GM23338 (cell line): ENCODE results near the gene MKRN2. TPM values are rescaled to one million over a fixed set of nuclear protein-coding genes. Genes with fewer than 3 reads are reported as not detected.

Source experiments
- ATAC-seq: fragments of 200-7000 bp; cut with Tn5 transposase; 3 replicates; pipeline ENCODE4 v1.9.1; 2020
- DNase-seq: peaks from one replicate; pipeline ENCODE4 v3.0.0-alpha.2; 2015; ENCODE audit warnings: low spot score
- H2AFZ ChIP-seq: fragments of 200-600 bp; sonication (generic); 2 replicates; pipeline ENCODE4 v1.8.0; 2016; ENCODE audit warnings: antibody characterized with exemption, mild to moderate bottlenecking, moderate library complexity
- H3F3A ChIP-seq: fragments of 200-600 bp; sonication (generic); replicated peaks from 2 replicates; pipeline ENCODE4 v1.8.0; 2017; ENCODE audit warnings: antibody characterized with exemption, mixed run types, low read depth
- H3K27ac ChIP-seq: fragments of 200-600 bp; sonication (generic); 2 replicates; pipeline ENCODE4 v1.6.1; 2016; ENCODE audit warnings: low read depth
- H3K27me3 ChIP-seq: fragments of 200-600 bp; sonication (generic); 2 replicates; pipeline ENCODE4 v1.8.0; 2016; ENCODE audit warnings: mild to moderate bottlenecking, mixed run types, moderate library complexity; ENCODE audit not compliant: insufficient read depth
- H3K36me3 ChIP-seq: fragments of 200-600 bp; sonication (generic); 2 replicates; pipeline ENCODE4 v1.8.0; 2016; ENCODE audit warnings: mild to moderate bottlenecking; ENCODE audit not compliant: insufficient read depth
- H3K4me1 ChIP-seq: fragments of 200-600 bp; sonication (generic); 2 replicates; pipeline ENCODE4 v1.8.0; 2016; ENCODE audit warnings: mild to moderate bottlenecking, moderate library complexity; ENCODE audit not compliant: insufficient read depth
- H3K4me2 ChIP-seq: fragments of 200-600 bp; sonication (generic); 2 replicates; pipeline ENCODE4 v1.7.1; 2017; ENCODE audit warnings: mixed run types
- H3K4me3 ChIP-seq: fragments of 200-600 bp; sonication (generic); 2 replicates; pipeline ENCODE4 v1.6.1; 2016; ENCODE audit warnings: mixed run types
- H3K79me2 ChIP-seq: fragments of 200-600 bp; sonication (generic); replicated peaks from 2 replicates; pipeline ENCODE4 v1.8.0; 2017; ENCODE audit warnings: mild to moderate bottlenecking; ENCODE audit not compliant: insufficient read depth
- H3K9me2 ChIP-seq: fragments of 200-600 bp; sonication (generic); 2 replicates; pipeline ENCODE4 v1.8.0; 2017; ENCODE audit not compliant: insufficient read depth
- H4K20me1 ChIP-seq: fragments of 200-600 bp; sonication (generic); replicated peaks from 2 replicates; pipeline ENCODE4 v1.8.0; 2017; ENCODE audit warnings: mild to moderate bottlenecking; ENCODE audit not compliant: insufficient read depth
- H3K27ac Mint-ChIP-seq: 2 replicates; pipeline ENCODE4 v1.8.0; 2020; ENCODE audit warnings: inconsistent platforms, mild to moderate bottlenecking, moderate library complexity, mixed read lengths
- H3K27me3 Mint-ChIP-seq: 3 replicates; pipeline ENCODE4 v1.8.0; 2022; ENCODE audit warnings: low read depth, mild to moderate bottlenecking, moderate library complexity, mixed read lengths, inconsistent platforms; ENCODE audit not compliant: insufficient read depth, poor library complexity
- H3K36me3 Mint-ChIP-seq: 3 replicates; pipeline ENCODE4 v1.8.0; 2021; ENCODE audit warnings: low read depth, mild to moderate bottlenecking, inconsistent platforms, moderate library complexity, mixed read lengths
- H3K4me1 Mint-ChIP-seq: 3 replicates; pipeline ENCODE4 v1.8.0; 2020; ENCODE audit warnings: mild to moderate bottlenecking, inconsistent platforms, mixed read lengths
- H3K4me3 Mint-ChIP-seq: 3 replicates; pipeline ENCODE4 v1.8.0; 2021; ENCODE audit warnings: moderate library complexity, mild to moderate bottlenecking, inconsistent platforms, mixed read lengths
- H3K9me3 Mint-ChIP-seq: 3 replicates; pipeline ENCODE4 v1.8.0; 2020; ENCODE audit warnings: moderate library complexity, mild to moderate bottlenecking, inconsistent platforms, mixed read lengths
- CREB1 ChIP-seq: fragments of 250-450 bp; sonication (Bioruptor Pico); IDR thresholded peaks from 2 replicates; pipeline ENCODE4 v1.5.0; 2020; ENCODE audit warnings: low read depth, mild to moderate bottlenecking, moderate library complexity
- CTCF ChIP-seq, 2 experiments: fragments of 200-600 bp in 1 of 2; sonication (generic) in 1 of 2; conservative IDR thresholded peaks; 2 replicates each; pipeline versions ENCODE4 v1.5.1 to v1.6.1; 2016 to 2017; ENCODE audit warnings: antibody characterized with exemption in 2 of 2, low read depth in 2 of 2, mild to moderate bottlenecking in 2 of 2, moderate library complexity in 1 of 2
- ETS1 ChIP-seq: IDR thresholded peaks from 2 replicates; pipeline ENCODE4 v1.6.1; 2016; ENCODE audit warnings: antibody characterized with exemption
- EZH2 ChIP-seq: fragments of 200-600 bp; sonication (generic); IDR thresholded peaks from one replicate; pipeline ENCODE4 v1.8.0; 2017; ENCODE audit warnings: antibody characterized with exemption, mild to moderate bottlenecking, low read depth; ENCODE audit not compliant: unreplicated experiment
- EZH2phosphoT487 ChIP-seq: fragments of 200-600 bp; sonication (generic); IDR thresholded peaks from one replicate; pipeline ENCODE4 v1.8.1; 2018; ENCODE audit warnings: antibody characterized with exemption; ENCODE audit not compliant: unreplicated experiment
- JUNB ChIP-seq: IDR thresholded peaks from one replicate; pipeline ENCODE4 v1.6.1; 2016; ENCODE audit warnings: antibody characterized with exemption; ENCODE audit not compliant: unreplicated experiment
- NANOG ChIP-seq: IDR thresholded peaks from 2 replicates; pipeline ENCODE4 v1.6.1; 2016; ENCODE audit warnings: antibody characterized with exemption, borderline replicate concordance
- POLR2AphosphoS5 ChIP-seq: IDR thresholded peaks from 2 replicates; pipeline ENCODE4 v1.6.1; 2016; ENCODE audit warnings: antibody characterized with exemption, low read depth
- STAT1 ChIP-seq: IDR thresholded peaks from one replicate; pipeline ENCODE4 v1.6.1; 2016; ENCODE audit warnings: antibody characterized with exemption; ENCODE audit not compliant: unreplicated experiment
- ZNF114 ChIP-seq: fragments of 250-450 bp; sonication (Bioruptor Pico); IDR thresholded peaks from 2 replicates; pipeline ENCODE4 v1.5.0; 2020; ENCODE audit warnings: mild to moderate bottlenecking, moderate library complexity
- ZNF331 ChIP-seq: fragments of 250-450 bp; sonication (Bioruptor Pico); IDR thresholded peaks from 2 replicates; pipeline ENCODE4 v1.5.0; 2020; ENCODE audit warnings: low read depth, mild to moderate bottlenecking, moderate library complexity
- ZNF462 ChIP-seq: fragments of 250-450 bp; sonication (Bioruptor Pico); IDR thresholded peaks from 2 replicates; pipeline ENCODE4 v1.5.0; 2020; ENCODE audit warnings: mild to moderate bottlenecking, moderate library complexity
- polyA plus RNA-seq: library from polyadenylated mRNA; unstranded; fragments of >200 nt; fragmentation: Nextera tagmentation; extraction: Ambion mirVana; gene quantifications from 2 replicates; pipeline ENCODE4 v1.2.1, GENCODE V29; 2016
- total RNA-seq: library from RNA; depleted of rRNA; stranded (reverse); fragments of >200 nt; shearing (Covaris generic); gene quantifications from 2 replicates; pipeline ENCODE4 v1.2.3, GENCODE V29; 2014

Gene MKRN2
- total and polyA plus RNA-seq, 2 experiments from 2014 or later, result 11.4 to 24.6 TPM

- Mint-ChIP-seq H3K9me3 (no peaks in the 10 kb centered on the region), H3K27ac (peak overlapping the region; percentile 14; the same call in 1 of the 2 replicates), H3K36me3 (peaks cover 41% of the 10 kb centered on the region), H3K4me3 (no peak overlapping the region), H3K4me1 (0 out of 3 replicates have a peak, but pooled peaks cover 2% of the 10 kb centered on the region), H3K27me3 (peaks cover 7% of the 10 kb centered on the region)
- TF ChIP-seq ETS1 (no peak), STAT1 (no peak), ZNF462 (CRISPR knock-in tag) (no peak), ZNF114 (CRISPR knock-in tag) (no peak), NANOG (no peak)
- H3K79me2 ChIP-seq, result peaks cover 61% of the 10 kb centered on the region
- H3K36me3 ChIP-seq, result peaks cover 32% of the 10 kb centered on the region
- DNase-seq, result no peak
- H4K20me1 ChIP-seq, result peaks cover 27% of the 10 kb centered on the region
- H2AFZ ChIP-seq, result no peak overlapping the region
- ATAC-seq, result no peak
- H3K4me1 ChIP-seq, result no peaks in the 10 kb centered on the region
- no peak overlapping the region for H3K27ac ChIP-seq
- no peaks in the 10 kb centered on the region for H3K27me3 ChIP-seq
- H3K4me3 ChIP-seq, result no peak overlapping the region
- H3K4me2 ChIP-seq, result no peak overlapping the region
- H3K9me2 ChIP-seq, result no peaks in the 10 kb centered on the region
- H3F3A ChIP-seq, result 0 out of 2 replicates have a peak, but pooled peaks cover 2% of the 10 kb centered on the region
Observed at GRCh38 chr3:12568747-12569146, 11.9 kb downstream of the MKRN2 start.

- Mint-ChIP-seq H3K4me3 (no peak overlapping the region), H3K36me3 (peaks cover 52% of the 10 kb centered on the region), H3K27ac (no peak overlapping the region), H3K27me3 (peaks cover 7% of the 10 kb centered on the region), H3K4me1 (0 out of 3 replicates have a peak, but pooled peaks cover 2% of the 10 kb centered on the region), H3K9me3 (no peaks in the 10 kb centered on the region)
- peaks cover 32% of the 10 kb centered on the region for H3K36me3 ChIP-seq
- H3K4me1 ChIP-seq, result no peaks in the 10 kb centered on the region
- DNase-seq (no peak), ATAC-seq (no peak)
- H3F3A ChIP-seq, result 0 out of 2 replicates have a peak, but pooled peaks cover 2% of the 10 kb centered on the region
- no peak overlapping the region for H3K4me3 ChIP-seq
- H2AFZ ChIP-seq, result no peak overlapping the region
- H3K4me2 ChIP-seq, result no peak overlapping the region
- peaks cover 16% of the 10 kb centered on the region for H4K20me1 ChIP-seq
- no peaks in the 10 kb centered on the region for H3K9me2 ChIP-seq
- H3K27me3 ChIP-seq, result no peaks in the 10 kb centered on the region
- peaks cover 50% of the 10 kb centered on the region for H3K79me2 ChIP-seq
- no peak overlapping the region for H3K27ac ChIP-seq
- TF ChIP-seq JUNB, result no peak
- TF ChIP-seq CREB1 (CRISPR knock-in tag), result no peak
- TF ChIP-seq EZH2phosphoT487, result no peak
- TF ChIP-seq POLR2AphosphoS5, result no peak
- TF ChIP-seq STAT1, result no peak
- no peak for TF ChIP-seq CTCF (conservative IDR thresholded peaks at IDR 0.05; ENCODE audit: low read depth in 2 of 2)
- no peak for TF ChIP-seq NANOG
- TF ChIP-seq EZH2, result no peak
- TF ChIP-seq ZNF331 (CRISPR knock-in tag), result no peak
Observed at GRCh38 chr3:12569836-12570235, 12.9 kb downstream of the MKRN2 start.
